Measurements from ENCODE around the gene CNDP2.

GRCh38 chr18:74472312-74472711 is 23.9 kb upstream of the CNDP2 start:
- no peak for TF ChIP-seq CTCF (IDR thresholded peaks at IDR 0.05; ENCODE audit: insufficient read depth, low read length, poor library complexity, severe bottlenecking)
- TF ChIP-seq EZH2phosphoT487 (conservative IDR thresholded peaks at IDR 0.05; ENCODE audit: low read length), result no peak

Measured in SU-DHL-6 (cell line).